ENCODE data around the gene GAS2L2.

GAS2L2 gene

GRCh38 chr17:35795871-35796265 lies 42.8 kb upstream of the GAS2L2 start:
- in situ Hi-C loops (cut with MboI; ENCODE audit: low sequenced_read_pairs, unreplicated experiment) = no loop called here
- no peak for DNase-seq (ENCODE audit: low spot score)
- TF ChIP-seq CTCF (IDR thresholded peaks at IDR 0.05; ENCODE audit: borderline replicate concordance, control extremely low read depth, extremely low read depth, insufficient read depth, missing control alignments) = no peak

GRCh38 chr17:35795007-35795870 lies 42.2 kb upstream of the GAS2L2 start, which contains the start of gene MMP28:
MMP28 (minus strand) TSS chr17:35795641; CDS start chr17:35795377, 264 bp downstream.
- peak; percentile 69 for DNase-seq (ENCODE audit: low spot score)
- no peak for TF ChIP-seq CTCF (IDR thresholded peaks at IDR 0.05; ENCODE audit: borderline replicate concordance, control extremely low read depth, extremely low read depth, insufficient read depth, missing control alignments)
- in situ Hi-C loops (cut with MboI; ENCODE audit: low sequenced_read_pairs, unreplicated experiment) = no loop called here

GRCh38 chr17:35793257-35793656 lies 40.2 kb upstream of the GAS2L2 start:
- in situ Hi-C loops (cut with MboI; ENCODE audit: low sequenced_read_pairs, unreplicated experiment) = no loop called here
- no peak for DNase-seq (ENCODE audit: low spot score)
- TF ChIP-seq CTCF (IDR thresholded peaks at IDR 0.05; ENCODE audit: borderline replicate concordance, control extremely low read depth, extremely low read depth, insufficient read depth, missing control alignments) = no peak

GRCh38 chr17:35791681-35792350 lies 38.8 kb upstream of the GAS2L2 start:
- in situ Hi-C loops (cut with MboI; ENCODE audit: low sequenced_read_pairs, unreplicated experiment) = no loop called here
- TF ChIP-seq CTCF (IDR thresholded peaks at IDR 0.05; ENCODE audit: borderline replicate concordance, control extremely low read depth, extremely low read depth, insufficient read depth, missing control alignments) = no peak
- DNase-seq (ENCODE audit: low spot score) = no peak

GRCh38 chr17:35790841-35791240 lies 37.8 kb upstream of the GAS2L2 start:
- DNase-seq (ENCODE audit: low spot score) = no peak
- TF ChIP-seq CTCF (IDR thresholded peaks at IDR 0.05; ENCODE audit: borderline replicate concordance, control extremely low read depth, extremely low read depth, insufficient read depth, missing control alignments) = no peak
- in situ Hi-C loops (cut with MboI; ENCODE audit: low sequenced_read_pairs, unreplicated experiment) = no loop called here

GRCh38 chr17:35788477-35789368 lies 35.7 kb upstream of the GAS2L2 start:
- in situ Hi-C loops (cut with MboI; ENCODE audit: low sequenced_read_pairs, unreplicated experiment) = no loop called here
- no peak for TF ChIP-seq CTCF (IDR thresholded peaks at IDR 0.05; ENCODE audit: borderline replicate concordance, control extremely low read depth, extremely low read depth, insufficient read depth, missing control alignments)
- no peak for DNase-seq (ENCODE audit: low spot score)

All from GM13976 (cell line).